CD14-positive monocyte (primary cell): ENCODE data around the gene CPEB3. TPM values are rescaled to one million over a fixed set of nuclear protein-coding genes. Genes with fewer than 3 reads are reported as not detected.

Experiments used
- DNase-seq, 3 donors: peaks; one replicate each; pipeline ENCODE4 v3.0.0-alpha.2; 2011 to 2022
- H2AFZ ChIP-seq: 2 replicates; pipeline ENCODE4 v1.6.0; 2012; ENCODE audit warnings: mild to moderate bottlenecking, low read depth, low read length, inconsistent platforms; ENCODE audit not compliant: insufficient read depth, poor library complexity, severe bottlenecking
- H3K27ac ChIP-seq, 2 donors: 1 replicate in 1 of 2; 2 replicates in 1 of 2; pipeline ENCODE4 v1.5.1; 2012 to 2013; ENCODE audit warnings: low read length in 2 of 2, control low read depth in 1 of 2, inconsistent platforms in 1 of 2, low read depth in 1 of 2, mild to moderate bottlenecking in 1 of 2
- H3K27me3 ChIP-seq, 2 donors: one replicate each; pipeline versions ENCODE4 v1.6.0 to v1.6.1; 2011 to 2013; ENCODE audit warnings: low read length in 2 of 2; ENCODE audit not compliant: control insufficient read depth in 2 of 2, insufficient read depth in 2 of 2
- H3K36me3 ChIP-seq, 2 donors: replicated peaks in 1 of 2; 1 replicate in 1 of 2; 2 replicates in 1 of 2; pipeline versions ENCODE4 v1.5.1 to v1.6.1; 2012 to 2013; ENCODE audit warnings: low read length in 2 of 2, control low read depth in 1 of 2, inconsistent platforms in 1 of 2, mild to moderate bottlenecking in 1 of 2; ENCODE audit not compliant: insufficient read depth in 2 of 2, control insufficient read depth in 1 of 2
- H3K4me1 ChIP-seq, 2 donors: 1 replicate in 1 of 2; 2 replicates in 1 of 2; pipeline versions ENCODE4 v1.5.1 to v1.6.1; 2012 to 2013; ENCODE audit warnings: low read length in 2 of 2, control low read depth in 1 of 2, inconsistent platforms in 1 of 2, mild to moderate bottlenecking in 1 of 2, moderate library complexity in 1 of 2; ENCODE audit not compliant: insufficient read depth in 2 of 2, control insufficient read depth in 1 of 2
- H3K4me2 ChIP-seq: replicated peaks from 2 replicates; pipeline ENCODE3; 2012; ENCODE audit warnings: low read length, moderate library complexity, mild to moderate bottlenecking; ENCODE audit not compliant: poor library complexity, severe bottlenecking; ENCODE audit errors: extremely low read depth
- H3K4me3 ChIP-seq, 3 experiments: fragments of 200-600 bp in 1 of 3; sonication (generic) in 1 of 3; replicated peaks in 1 of 3; 1 replicate in 2 of 3; 2 replicates in 1 of 3; pipeline ENCODE4 v1.5.1; 2011 to 2013; ENCODE audit warnings: low read length in 3 of 3, mild to moderate bottlenecking in 3 of 3, control low read depth in 2 of 3, low read depth in 2 of 3, inconsistent platforms in 1 of 3, moderate library complexity in 1 of 3
- H3K79me2 ChIP-seq: 2 replicates; pipeline ENCODE4 v1.6.0; 2012; ENCODE audit warnings: mild to moderate bottlenecking, control low read depth, inconsistent platforms, low read length, moderate library complexity; ENCODE audit not compliant: insufficient read depth
- H3K9ac ChIP-seq: 2 replicates; pipeline ENCODE4 v1.6.0; 2017; ENCODE audit warnings: low read length, mild to moderate bottlenecking; ENCODE audit not compliant: insufficient read depth, poor library complexity, severe bottlenecking
- H3K9me3 ChIP-seq, 2 donors: replicated peaks in 1 of 2; 1 replicate in 1 of 2; 2 replicates in 1 of 2; pipeline versions ENCODE4 v1.5.1 to v1.6.1; 2012 to 2013; ENCODE audit warnings: low read length in 2 of 2, control low read depth in 1 of 2; ENCODE audit not compliant: control insufficient read depth in 1 of 2, insufficient read depth in 1 of 2
- H4K20me1 ChIP-seq: 2 replicates; pipeline ENCODE4 v1.6.0; 2012; ENCODE audit warnings: mild to moderate bottlenecking, low read length, control low read depth, moderate library complexity; ENCODE audit not compliant: insufficient read depth
- H3K27ac Mint-ChIP-seq, 7 donors: one replicate each; pipeline ENCODE4 v1.8.0; 2020; ENCODE audit warnings: mild to moderate bottlenecking in 7 of 7, mixed read lengths in 7 of 7, moderate library complexity in 6 of 7, inconsistent platforms in 2 of 7
- H3K27me3 Mint-ChIP-seq, 3 donors: one replicate each; pipeline ENCODE4 v1.8.0; 2021 to 2022; ENCODE audit warnings: low read depth in 3 of 3, mild to moderate bottlenecking in 3 of 3, mixed read lengths in 3 of 3, moderate library complexity in 3 of 3, inconsistent platforms in 1 of 3
- H3K36me3 Mint-ChIP-seq, 2 donors: one replicate each; pipeline ENCODE4 v1.8.0; 2020; ENCODE audit warnings: mixed read lengths in 2 of 2, inconsistent platforms in 1 of 2, mild to moderate bottlenecking in 1 of 2
- H3K4me1 Mint-ChIP-seq: one replicate; pipeline ENCODE4 v1.8.0; 2020; ENCODE audit warnings: mild to moderate bottlenecking, mixed read lengths
- H3K4me3 Mint-ChIP-seq, 2 donors: one replicate each; pipeline ENCODE4 v1.8.0; 2020; ENCODE audit warnings: mild to moderate bottlenecking in 2 of 2, mixed read lengths in 2 of 2, moderate library complexity in 1 of 2
- H3K9me3 Mint-ChIP-seq, 7 donors: one replicate each; pipeline ENCODE4 v1.8.0; 2020 to 2022; ENCODE audit warnings: mixed read lengths in 7 of 7, mild to moderate bottlenecking in 6 of 7, moderate library complexity in 6 of 7, inconsistent platforms in 2 of 7
- WGBS: methylation state at CpG from one replicate; pipeline ENCODE4 v1.1.5; 2013; ENCODE audit warnings: missing lambda C conversion rate; ENCODE audit not compliant: insufficient coverage; 5-methylcytosine and 5-hydroxymethylcytosine counted together
- intact Hi-C, 2 donors: fragments of 100-400 bp; cut with micrococcal nuclease; formaldehyde crosslinking; loops; one replicate each; pipeline versions ENCODE4 v1.15.0 to v1.15.1; 2023
- polyA plus RNA-seq, 3 donors: library from polyadenylated mRNA; depleted of rRNA in 1 of 3; unstranded in 2 of 3; stranded (reverse) in 1 of 3; fragments of 300-500 nt in 2 of 3; fragments of >200 nt in 1 of 3; fragmentation: Illumina TruSeq in 2 of 3; gene quantifications; 1 replicate in 2 of 3; 2 replicates in 1 of 3; pipeline ENCODE4 v1.2.3, GENCODE V29; 2012 to 2021
- TF ChIP-seq, protein P1 (sequence below): fragments of 200-600 bp; IDR thresholded peaks from one replicate; pipeline ENCODE4 v1.8.0; 2022; ENCODE audit warnings: antibody characterized with exemption, mild to moderate bottlenecking

Gene CPEB3
- polyA plus RNA-seq, 3 donors, result 1.8 to 2.9 (median 2.1) TPM

GRCh38 chr10:92207061-92207460, 83.8 kb downstream of the CPEB3 start:
- intact Hi-C loops, result no loop called here

DNA sequence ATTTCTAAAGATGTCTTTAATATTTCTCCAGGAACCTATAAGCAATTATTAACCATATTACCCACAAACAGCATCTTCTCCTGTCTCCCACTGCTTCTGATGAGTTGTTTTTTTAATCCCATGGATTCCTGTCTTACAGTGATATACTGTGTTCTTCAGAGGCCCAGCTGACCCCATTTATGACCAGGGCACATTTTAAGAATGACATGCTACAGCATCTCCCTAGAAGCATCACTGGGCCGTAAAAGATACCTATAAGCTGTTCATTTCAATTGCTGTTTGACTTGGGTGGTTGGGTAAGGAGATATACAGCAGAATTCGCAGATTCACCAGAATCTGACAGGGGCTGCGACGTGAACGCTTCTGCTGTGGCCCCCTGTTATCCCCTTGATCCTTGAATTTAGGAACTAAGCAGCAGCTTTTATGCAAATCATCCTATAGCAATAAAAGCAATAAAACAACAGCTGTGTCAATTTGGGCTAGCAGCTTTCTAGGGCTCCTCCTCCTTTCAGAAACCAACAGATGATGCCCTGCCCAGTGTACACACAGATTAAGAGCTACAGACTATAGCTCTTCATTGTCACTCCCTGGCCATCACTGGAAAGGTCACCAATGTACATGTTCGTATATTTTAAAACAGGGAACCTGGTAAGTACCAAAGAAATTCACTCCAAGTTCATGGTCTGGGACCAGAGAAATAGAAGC, 86.8 kb downstream of the CPEB3 start:
- Mint-ChIP-seq H3K27me3 (no peaks in the 10 kb centered on the region), H3K27ac (no peak overlapping the region), H3K4me1 (peaks cover 11% of the 10 kb centered on the region), H3K9me3 (no peaks in the 10 kb centered on the region), H3K36me3 (peaks cover 21 to 37% of the 10 kb centered on the region in 2 donors), H3K4me3 (no peak overlapping the region)
- TF ChIP-seq, protein P1, sequence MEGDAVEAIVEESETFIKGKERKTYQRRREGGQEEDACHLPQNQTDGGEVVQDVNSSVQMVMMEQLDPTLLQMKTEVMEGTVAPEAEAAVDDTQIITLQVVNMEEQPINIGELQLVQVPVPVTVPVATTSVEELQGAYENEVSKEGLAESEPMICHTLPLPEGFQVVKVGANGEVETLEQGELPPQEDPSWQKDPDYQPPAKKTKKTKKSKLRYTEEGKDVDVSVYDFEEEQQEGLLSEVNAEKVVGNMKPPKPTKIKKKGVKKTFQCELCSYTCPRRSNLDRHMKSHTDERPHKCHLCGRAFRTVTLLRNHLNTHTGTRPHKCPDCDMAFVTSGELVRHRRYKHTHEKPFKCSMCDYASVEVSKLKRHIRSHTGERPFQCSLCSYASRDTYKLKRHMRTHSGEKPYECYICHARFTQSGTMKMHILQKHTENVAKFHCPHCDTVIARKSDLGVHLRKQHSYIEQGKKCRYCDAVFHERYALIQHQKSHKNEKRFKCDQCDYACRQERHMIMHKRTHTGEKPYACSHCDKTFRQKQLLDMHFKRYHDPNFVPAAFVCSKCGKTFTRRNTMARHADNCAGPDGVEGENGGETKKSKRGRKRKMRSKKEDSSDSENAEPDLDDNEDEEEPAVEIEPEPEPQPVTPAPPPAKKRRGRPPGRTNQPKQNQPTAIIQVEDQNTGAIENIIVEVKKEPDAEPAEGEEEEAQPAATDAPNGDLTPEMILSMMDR, result no peak
- H2AFZ ChIP-seq, result no peak overlapping the region
- peaks cover 29% of the 10 kb centered on the region for H3K79me2 ChIP-seq
- H3K4me2 ChIP-seq, result no peak overlapping the region
- H4K20me1 ChIP-seq, result peaks cover 40% of the 10 kb centered on the region
- intact Hi-C loops, result no loop called here
- no peaks in the 10 kb centered on the region for H3K9me3 ChIP-seq
- H3K27me3 ChIP-seq, result no peaks in the 10 kb centered on the region
- H3K4me1 ChIP-seq, result peaks cover 13 to 15% of the 10 kb centered on the region in 2 donors
- 100% methylated on average over 4 of the region's 6 CpGs for WGBS
- H3K4me3 ChIP-seq, result no peak overlapping the region
- no peak overlapping the region for H3K27ac ChIP-seq
- no peak for DNase-seq
- H3K9ac ChIP-seq, result no peak overlapping the region
- H3K36me3 ChIP-seq, result peaks cover 9 to 19% of the 10 kb centered on the region in 2 donors

More at GRCh38 chr10:92207061-92207460, 83.8 kb downstream of the CPEB3 start:
- no peak overlapping the region for H3K4me3 ChIP-seq
- H3K4me1 ChIP-seq, result peaks cover 20 to 28% of the 10 kb centered on the region in 2 donors
- no peak overlapping the region for H3K9ac ChIP-seq
- H3K9me3 ChIP-seq, result no peaks in the 10 kb centered on the region
- H2AFZ ChIP-seq, result no peak overlapping the region
- Mint-ChIP-seq H3K4me1 (peaks cover 16% of the 10 kb centered on the region), H3K9me3 (no peaks in the 10 kb centered on the region), H3K27me3 (no peaks in the 10 kb centered on the region), H3K4me3 (no peak overlapping the region), H3K27ac (peak overlapping the region in 1 of 7 donors; percentile 27), H3K36me3 (peaks cover 9 to 26% of the 10 kb centered on the region in 2 donors)
- peaks cover 24% of the 10 kb centered on the region for H4K20me1 ChIP-seq
- peaks cover 50% of the 10 kb centered on the region for H3K79me2 ChIP-seq
- TF ChIP-seq, protein P1, result no peak
- no peaks in the 10 kb centered on the region for H3K27me3 ChIP-seq
- WGBS, result no CpG with 5 or more reads among the region's 1 CpG
- H3K36me3 ChIP-seq, result peaks cover 9 to 19% of the 10 kb centered on the region in 2 donors
- no peak for DNase-seq
- no peak overlapping the region for H3K27ac ChIP-seq
- H3K4me2 ChIP-seq, result no peak overlapping the region
